ENCODE measurements around the gene ABCC6.
"Not testable (repeated sequence)": the region's sequence is repeated elsewhere in the genome, so short reads cannot be mapped to it uniquely, and the experiment has no call there.

ABCC6 gene

DNA sequence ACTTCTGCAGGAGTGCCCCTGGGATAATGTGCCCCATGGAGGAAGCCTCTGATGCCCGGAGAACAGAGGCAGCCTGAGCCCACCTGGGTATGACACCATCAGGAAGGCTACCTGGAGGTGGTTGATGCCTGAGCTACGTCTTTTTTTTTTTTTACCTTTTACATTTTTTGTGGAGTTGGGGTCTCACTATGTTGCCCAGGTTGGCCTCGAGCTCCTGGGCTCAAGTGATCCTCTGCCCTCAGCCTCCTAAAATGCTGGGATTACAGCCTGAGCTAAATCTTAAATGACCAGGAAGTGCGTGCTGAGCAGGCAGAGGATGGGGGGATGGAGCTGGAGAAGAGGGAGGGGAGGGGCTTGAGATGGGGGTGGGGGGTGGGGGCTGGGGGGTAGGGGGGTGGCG is 32.7 kb downstream of the ABCC6 start:
- DNase-seq (ENCODE audit: low read depth in 2 of 2): no peak

DNA sequence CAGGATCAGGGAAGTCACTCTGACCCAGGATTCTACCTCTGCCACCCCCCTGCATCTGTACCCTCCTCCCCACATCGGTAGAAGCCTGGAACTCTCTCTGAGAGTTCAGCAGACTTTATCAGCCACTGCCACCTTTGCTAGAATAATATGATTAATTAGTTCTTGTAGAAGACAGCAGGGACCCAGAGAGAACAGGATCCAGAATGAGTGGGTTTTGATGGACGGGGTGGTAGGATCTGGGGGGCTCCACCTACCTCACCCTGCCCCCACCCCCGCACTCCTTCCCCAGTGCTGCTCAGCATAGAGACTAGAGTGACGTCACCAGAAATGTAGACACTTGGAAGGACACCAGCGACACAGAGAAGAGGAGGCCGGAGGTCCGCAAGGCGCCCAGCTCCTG is 33.5 kb downstream of the ABCC6 start:
- DNase-seq (ENCODE audit: low read depth in 2 of 2): no peak

DNA sequence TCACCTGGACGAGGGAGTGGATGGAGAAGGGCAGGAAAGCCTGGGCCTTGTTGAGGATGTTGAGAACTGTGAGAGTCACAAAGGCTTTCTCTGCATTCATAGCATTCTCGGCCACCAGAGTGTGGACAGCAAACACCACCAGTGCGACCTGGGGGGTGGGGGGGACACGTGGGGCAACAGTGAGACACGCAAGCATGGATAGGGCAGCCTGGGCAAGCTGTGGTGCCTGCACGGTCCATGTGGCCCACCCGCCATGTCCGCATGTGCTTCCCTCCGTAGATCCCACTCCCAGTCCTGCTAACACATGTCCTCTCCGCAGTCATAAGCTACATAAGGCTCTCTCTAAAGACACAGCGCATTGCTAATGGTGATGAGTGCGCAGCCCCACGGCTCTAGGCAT is 34.5 kb downstream of the ABCC6 start:
- DNase-seq (ENCODE audit: low read depth in 2 of 2): no peak

DNA sequence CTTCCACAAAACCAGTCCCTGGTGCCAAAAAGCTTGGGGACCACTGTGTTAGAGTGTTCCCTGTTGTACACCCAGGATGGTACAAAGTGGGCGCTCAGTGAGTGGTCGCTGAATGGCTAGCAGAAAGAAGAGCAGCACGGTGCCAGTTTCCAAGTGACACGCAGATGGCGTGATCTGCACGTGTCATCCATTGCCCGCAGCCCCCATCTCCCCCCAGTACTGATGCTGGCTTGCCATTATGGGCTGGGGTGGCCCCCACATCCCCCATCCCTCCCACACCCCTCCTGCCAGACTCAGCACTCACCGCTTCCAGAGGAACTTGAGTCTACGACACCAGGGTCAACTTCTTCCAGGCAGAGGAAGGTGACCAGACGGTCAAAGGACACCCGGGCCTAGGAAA is 36.5 kb downstream of the ABCC6 start:
- no peak for DNase-seq (ENCODE audit: low read depth in 2 of 2)

DNA sequence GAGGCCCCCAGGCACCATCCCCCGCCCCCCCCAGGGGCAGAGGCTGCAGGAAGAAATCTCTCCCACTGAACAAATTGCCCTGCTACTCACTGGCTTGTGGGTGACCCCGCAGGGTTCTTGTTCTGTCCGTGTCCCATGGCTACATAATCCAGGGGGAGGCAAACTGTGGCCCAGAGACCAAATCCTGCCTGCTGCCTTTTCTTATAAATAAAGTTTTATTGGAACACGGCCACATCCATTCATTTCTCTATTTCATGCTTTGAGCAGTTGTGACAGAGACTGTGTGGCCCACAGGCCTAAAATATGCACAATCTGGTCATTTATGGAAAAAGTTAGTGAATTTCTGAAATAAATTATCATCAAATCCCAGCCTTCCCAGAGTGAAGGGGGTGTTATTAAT is 38.2 kb downstream of the ABCC6 start:
- DNase-seq (ENCODE audit: low read depth in 2 of 2): no peak

DNA sequence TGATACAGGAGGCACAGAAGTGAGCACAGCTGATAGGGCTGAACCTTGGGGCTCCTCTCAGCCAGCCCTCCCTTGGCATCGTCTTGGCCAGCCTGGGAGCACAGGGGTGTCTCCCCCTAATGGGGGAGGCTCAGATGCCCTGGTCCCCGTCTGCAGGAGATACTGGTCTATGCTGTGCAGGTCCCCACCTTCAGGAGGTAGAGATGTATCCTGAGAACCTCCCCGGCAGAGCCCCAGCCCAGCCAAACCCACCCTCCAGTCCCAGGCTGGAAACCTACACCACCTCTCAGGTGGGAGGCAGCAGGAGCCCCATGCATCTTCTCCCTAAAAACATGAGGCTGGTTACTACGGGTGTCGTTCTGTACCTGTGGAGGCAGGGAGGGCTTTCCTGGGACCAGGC is 38.7 kb downstream of the ABCC6 start:
- no peak for DNase-seq (ENCODE audit: low read depth in 2 of 2)

DNA sequence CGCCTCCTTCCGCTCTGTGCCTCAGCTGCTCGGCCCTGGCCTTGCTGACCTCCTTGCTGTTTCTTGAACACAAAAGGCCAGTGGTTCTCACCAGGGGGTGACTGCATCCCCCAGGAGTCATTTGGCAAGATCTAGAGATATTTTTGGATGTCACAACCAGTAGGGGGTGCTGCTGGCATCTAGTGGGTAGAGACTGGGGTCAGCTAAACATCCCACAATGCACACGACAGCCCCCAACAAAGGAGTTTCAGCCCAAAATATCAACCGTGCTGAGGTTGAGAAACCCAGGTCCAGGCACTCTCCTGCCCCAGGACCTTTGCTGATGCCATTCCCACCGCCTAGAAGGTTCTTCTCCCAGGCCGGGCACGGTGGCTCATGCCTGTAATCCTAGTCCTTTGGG is 39.7 kb downstream of the ABCC6 start:
- no peak for DNase-seq (ENCODE audit: low read depth in 2 of 2)

DNA sequence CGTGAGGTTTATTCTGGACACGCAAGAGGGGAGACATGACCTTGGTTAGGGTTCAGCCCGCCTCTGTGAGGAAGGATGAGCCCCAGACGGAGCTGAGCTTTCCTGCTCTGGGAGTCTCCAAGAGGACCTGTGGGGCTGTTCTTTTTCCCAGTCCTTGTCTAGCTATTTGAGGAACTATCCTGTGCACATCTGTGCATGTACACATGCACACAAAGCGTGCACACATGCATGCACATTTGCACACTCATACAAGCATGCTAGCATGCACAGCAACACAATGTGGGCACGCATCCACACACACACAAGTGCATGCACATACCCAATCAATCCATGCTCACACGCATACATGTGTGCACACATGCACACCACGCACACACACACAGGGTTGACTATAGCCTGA is 40.4 kb downstream of the ABCC6 start:
- no peak for DNase-seq (ENCODE audit: low read depth in 2 of 2)

DNA sequence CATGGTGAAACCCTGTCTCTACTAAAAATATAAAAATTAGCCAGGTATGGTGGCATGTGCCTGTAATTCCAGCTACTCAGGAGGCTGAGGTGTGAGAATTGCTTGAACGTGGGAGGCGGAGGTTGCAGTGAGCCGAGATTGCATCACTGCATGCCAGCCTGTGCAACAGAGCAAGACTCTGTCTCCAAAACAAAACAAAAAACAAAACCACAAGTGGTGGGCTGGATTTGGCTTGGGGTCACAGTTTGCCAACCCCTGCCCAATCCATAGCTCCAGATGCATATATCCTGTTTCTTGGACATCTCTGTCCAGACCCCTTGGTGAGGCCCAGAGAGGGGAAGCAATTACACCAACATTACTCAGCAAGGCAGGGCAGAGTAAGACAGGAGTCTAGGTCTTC is 41.5 kb downstream of the ABCC6 start:
- DNase-seq (ENCODE audit: low read depth in 2 of 2): not testable (repeated sequence)

DNA sequence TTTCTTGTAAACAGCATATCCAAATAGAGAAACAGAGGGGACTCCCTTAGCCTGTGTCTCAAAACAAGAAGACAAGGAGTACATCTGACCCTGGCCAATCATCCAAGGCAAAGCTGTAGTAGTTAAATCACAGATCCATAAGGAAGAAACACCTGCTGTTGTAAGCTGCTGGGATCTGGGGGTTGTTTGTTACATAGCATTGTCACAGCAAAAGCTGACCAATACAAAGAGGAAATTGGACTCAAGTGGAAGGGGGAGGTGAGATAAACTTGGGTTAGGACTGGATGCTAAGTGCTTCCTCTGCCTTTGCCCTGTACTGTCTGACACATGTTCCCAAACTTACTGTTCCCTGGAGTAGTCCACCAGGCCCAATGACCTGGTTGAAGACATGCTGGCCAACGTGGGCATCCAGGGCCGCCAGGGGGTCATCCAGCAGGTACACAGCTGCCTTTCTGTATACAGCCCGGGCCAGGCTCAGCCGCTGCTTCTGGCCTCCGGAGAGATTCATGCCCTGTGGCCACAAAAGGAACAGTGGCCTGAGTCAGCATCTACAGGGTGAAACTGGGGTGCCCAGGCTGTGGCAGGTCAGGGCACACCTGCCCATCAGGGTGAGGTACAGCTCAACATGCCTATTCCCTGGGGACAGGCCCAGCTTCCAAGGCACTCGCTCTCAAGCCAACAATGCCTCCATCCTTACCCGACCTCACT is 44.7 kb downstream of the ABCC6 start:
- DNase-seq (ENCODE audit: low read depth in 2 of 2): no peak

DNA sequence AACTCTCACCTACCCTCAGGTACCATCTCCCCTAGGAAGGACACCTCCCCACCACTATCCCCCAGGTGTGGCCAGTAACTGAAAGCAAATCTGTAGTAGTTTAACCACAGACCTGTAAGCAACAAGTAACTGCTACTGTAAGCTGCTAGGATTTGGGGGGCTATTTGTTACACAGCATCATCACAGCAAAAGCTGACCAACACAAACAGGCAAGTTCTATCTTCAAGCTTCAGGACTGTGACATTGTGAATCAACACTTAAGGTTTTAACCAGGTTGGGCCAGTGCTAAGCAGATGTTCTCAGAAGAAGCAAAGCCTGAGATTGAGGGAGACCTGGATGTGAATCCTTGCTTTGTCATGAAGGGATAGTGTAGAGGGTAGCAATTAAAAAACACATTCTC is 47.0 kb downstream of the ABCC6 start:
- DNase-seq (ENCODE audit: low read depth in 2 of 2): no peak

DNA sequence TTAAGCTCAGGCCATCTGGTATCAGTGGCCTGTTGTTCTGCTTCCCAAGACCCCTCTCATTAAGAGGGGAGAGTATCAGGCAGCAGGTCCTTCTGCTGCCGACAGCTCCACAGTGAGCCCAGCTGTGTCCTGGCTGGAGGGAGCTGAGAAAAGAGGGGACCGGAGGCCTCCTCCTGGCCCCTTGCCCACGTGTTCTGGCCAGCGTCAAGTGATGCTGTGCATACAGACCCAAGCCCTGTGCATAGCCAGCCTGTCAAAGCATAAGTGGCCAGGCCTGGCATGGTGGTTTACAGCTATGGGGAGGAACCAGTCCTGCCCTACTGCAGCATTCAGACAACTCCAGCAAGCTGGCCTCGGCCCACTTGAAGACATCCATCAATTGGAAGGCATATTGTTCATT is 48.0 kb downstream of the ABCC6 start:
- no peak for DNase-seq (ENCODE audit: low read depth in 2 of 2)

DNA sequence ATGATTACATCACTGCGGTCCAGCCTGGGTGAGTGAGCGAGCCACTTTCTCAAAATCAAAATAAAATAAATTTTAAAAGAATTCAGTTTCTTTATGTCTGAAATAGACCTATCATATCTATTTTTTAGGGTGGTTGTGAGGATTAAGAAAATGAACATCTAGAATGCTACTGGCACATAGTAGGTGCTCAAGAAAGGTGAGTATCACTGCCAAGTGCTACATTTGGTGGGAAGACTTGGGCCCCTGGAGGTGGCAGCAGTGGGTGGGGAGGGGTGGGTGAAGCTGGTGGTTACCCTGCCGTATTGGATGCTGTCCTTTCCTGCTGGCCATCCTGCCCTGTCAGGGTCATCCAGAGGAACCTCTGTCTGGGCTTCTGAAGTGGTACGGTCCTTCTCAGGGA is 50.3 kb downstream of the ABCC6 start:
- DNase-seq (ENCODE audit: low read depth in 2 of 2): no peak

DNA sequence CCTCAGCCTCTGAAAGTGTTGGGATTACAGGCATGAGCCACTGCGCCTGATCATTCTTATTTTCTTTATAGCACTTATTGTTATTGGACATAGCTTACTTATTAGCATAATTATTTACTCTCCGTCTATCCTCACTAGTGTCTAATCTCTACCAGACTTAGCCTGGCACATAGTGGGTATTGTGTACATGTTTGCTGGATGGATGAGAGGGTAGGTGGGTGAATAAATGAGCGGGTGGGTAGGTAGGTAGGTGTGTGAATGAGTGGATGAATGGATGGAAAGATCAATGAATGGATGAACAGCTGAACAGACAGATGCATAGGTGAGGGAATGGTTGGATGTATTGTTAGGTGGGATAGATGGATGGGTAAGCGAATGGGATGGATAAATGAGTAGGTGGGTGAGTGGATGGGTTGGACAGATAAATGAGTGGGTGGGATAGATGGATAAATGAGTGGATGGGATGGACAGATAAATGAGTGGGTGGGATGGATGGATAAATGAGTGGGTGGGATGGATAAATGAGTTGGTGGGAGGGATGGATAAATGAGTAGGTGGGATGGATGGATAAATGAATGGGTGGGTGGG is 51.9 kb downstream of the ABCC6 start:
- no peak for DNase-seq (ENCODE audit: low read depth in 2 of 2)

DNA sequence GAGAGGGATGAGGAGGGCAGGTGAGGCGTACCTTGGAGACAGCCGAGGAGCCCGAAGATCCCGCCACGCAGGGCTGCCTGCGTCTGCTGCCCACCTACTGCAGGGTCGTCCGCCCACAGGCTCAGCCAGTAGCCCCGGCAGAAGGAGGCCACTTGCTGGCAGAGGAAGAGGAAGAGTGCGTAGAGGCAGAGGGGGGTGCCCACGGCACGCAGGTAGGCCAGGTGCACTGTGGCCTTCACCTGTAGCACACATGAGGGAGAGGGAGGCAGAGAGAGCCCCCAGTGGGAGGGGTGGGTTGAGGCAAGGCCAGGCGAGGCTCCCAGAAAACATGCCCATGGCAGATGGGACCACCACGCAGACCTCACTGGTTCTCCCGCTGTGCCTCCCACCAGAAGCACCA is 53.7 kb downstream of the ABCC6 start:
- no peak for DNase-seq (ENCODE audit: low read depth in 2 of 2)

DNA sequence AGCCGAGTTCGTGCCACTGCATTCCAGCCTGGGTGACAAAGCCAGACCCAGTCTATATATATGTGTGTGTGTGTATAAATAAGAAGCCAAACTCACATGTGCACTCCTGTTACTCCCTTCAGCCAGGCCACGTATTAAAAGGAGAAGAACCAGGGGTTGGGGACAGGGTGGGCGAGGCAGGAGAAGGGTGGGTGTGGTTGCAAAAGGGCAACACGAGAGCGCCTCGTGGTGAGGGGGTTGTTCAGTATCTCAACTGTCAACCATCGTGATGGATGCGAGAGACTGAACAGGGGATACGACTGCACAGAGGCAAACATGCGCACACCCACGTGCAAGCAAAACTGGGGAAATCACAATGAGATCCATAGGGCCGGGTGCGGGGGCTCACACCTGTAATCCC is 54.9 kb downstream of the ABCC6 start:
- DNase-seq (ENCODE audit: low read depth in 2 of 2): no peak

DNA sequence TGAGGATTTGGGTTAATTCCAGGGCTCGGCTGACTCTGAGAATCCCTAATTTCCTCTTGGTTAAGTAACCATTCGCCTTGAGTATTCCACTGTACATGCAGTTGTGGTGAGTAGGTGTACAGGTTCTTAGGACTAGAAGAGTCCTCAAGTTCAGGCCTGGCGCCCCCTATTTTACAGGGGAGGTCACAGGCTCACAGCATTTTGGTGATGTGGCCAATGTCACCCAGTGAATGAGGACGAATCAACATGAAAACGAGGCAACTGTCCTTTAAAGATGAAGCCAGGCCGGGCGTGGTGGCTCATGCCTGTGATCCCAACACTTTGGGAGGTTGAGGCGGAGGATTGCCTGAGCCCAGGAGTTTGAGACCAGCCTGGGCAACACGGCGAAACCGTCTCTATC is 55.4 kb downstream of the ABCC6 start:
- no peak for DNase-seq (ENCODE audit: low read depth in 2 of 2)

DNA sequence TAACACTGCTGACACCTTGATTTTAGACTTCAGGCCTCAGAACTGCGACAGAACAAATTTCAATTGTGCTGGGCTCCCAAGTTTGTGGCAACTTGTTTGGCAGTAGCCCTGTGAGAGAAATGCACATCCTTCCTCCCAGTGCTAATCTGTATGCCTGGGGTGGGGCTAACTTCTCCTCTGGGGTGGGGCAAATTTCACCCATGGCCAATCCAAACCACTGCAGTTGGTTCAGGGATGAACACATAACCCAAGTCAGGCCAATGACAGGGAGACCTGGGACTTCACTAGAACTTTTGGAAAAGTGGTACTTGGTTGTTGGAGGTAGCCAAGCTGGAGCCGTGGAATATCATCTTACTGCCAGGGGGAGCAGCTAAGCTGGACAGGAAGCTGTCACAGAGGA is 56.3 kb downstream of the ABCC6 start:
- DNase-seq (ENCODE audit: low read depth in 2 of 2): no peak

DNA sequence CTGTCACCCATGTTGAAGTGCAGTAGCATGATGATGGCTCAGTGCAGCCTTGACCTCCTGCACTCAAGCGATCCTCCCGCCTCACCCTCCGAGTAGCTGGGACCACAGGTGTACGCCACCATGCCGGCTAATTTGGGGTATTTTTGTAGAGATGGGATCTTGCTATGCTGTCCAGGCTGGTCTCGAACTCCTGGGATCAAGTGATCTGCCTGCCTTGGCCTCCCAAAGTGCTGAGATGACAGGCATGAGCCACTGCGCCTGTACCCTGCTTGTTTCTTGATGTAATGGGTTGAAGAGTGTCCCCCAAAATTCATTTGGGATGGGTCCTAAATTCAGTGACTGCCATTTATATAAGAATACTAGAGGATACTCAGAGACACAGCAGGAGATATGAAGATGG is 57.2 kb downstream of the ABCC6 start:
- no peak for DNase-seq (ENCODE audit: low read depth in 2 of 2)

DNA sequence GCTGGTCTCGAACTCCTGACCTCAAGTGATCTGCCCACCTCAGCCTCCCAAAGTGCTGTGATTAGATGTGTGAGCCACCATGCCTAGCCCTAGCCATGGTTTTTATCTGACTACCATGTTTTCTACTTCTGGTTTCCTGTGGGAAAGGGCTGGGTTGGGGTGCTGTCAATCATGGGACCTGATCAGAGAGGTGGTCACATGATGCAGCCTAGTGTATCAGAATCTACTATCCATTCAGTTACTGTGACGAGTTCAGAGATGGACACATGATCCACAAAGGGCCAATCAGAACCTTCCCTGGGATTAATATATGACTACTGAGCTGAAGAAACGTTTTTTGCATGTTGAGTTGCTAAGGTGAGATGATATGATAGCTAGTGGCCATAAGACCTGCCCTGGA is 59.1 kb downstream of the ABCC6 start:
- DNase-seq (ENCODE audit: low read depth in 2 of 2): no peak

DNA sequence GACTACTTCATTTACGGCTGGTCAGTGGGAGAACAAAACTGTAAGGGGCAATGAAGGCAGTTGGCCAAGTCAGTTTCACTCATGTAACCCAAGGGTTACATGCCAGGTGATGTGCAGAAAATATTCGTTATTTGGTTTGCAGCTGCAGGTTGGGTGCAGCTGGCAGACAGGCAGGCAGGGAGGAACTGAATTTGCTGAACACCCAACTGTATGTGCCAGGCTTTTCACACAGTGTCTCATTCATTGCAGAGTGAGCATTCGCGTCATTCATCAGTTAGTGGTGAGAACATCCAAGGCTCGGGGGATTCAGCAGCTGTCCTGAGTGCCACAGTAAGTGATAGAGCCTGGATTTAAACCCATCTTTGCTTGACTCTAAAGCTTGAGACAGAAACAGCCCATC is 59.7 kb downstream of the ABCC6 start:
- DNase-seq (ENCODE audit: low read depth in 2 of 2): no peak

DNA sequence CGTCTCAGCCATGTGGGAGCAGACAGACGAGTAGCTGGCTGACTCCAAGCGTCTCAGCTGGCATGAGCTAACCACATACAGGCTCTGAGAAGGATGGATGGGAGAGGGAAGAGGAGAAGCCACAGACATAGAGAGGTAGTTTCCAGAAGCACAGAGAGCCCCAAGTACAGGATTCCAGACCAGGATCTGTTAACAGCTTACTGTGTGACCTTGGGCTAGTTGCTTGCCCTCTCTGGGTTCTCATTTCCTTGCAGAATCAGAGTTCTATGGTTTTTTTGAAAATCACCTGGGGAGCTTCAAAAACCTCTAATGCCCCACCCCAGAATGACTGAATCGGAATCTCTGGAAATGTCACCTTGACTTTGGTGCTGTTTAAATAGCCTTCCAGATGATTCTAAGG is 60.2 kb downstream of the ABCC6 start:
- no peak for DNase-seq (ENCODE audit: low read depth in 2 of 2)

DNA sequence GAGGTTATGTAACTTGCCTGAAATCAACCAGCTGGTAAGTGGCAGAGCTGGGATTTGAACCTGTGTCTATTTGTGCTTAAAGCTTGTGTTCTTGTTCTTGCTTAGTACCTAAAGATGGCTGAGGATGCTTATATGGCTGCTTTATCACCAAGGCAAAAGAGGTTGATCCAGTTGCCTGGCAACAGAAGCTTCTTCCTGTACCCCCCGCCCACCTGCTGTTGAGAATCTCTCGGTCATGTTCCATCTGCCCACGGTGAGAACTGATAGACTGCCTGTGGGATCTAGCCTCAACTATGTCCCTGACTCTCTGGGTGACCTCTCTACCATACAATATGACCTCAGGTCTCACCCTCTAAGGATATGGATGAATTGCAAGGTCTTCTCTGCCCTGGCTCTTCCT is 60.7 kb downstream of the ABCC6 start:
- no peak for DNase-seq (ENCODE audit: low read depth in 2 of 2)

DNA sequence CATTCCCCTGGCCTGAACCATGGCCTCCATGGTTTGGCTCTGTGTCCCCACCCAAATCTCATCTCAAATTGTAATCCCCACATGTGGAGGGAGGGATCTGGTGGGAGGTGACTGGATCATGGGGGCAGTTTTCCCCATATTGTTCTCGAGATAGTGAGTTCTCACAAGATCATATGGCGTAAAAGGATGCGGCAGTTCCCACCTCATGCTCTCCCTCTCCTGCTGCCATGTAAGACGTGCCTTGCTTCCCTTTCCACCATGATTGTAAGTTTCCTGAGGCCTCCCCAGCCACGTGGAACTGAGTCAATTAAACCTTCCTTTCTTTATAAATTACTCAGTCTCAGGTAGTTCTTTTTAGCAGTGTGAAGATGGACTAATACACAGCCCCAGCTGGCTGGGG is 61.5 kb downstream of the ABCC6 start:
- DNase-seq (ENCODE audit: low read depth in 2 of 2): not testable (repeated sequence)

Data from stimulated activated CD4-positive, alpha-beta T cell treated with anti-CD3 and anti-CD28 coated beads, Interleukin-1b, Interleukin-23, amount 100 ng/mL, for 4 hours (primary cell).